ENCODE results near the gene MTFR1L. TPM values are rescaled to one million over a fixed set of nuclear protein-coding genes. Genes with fewer than 3 reads are reported as not detected.
A peak's percentile ranks its signal among the peaks of the same experiment; 100 is the strongest.
"Not testable (repeated sequence)": the region's sequence is repeated elsewhere in the genome, so short reads cannot be mapped to it uniquely, and the experiment has no call there.

Gene MTFR1L
- total RNA-seq, 2 experiments from 2014 or later, result 27.7 to 30.8 TPM

DNA sequence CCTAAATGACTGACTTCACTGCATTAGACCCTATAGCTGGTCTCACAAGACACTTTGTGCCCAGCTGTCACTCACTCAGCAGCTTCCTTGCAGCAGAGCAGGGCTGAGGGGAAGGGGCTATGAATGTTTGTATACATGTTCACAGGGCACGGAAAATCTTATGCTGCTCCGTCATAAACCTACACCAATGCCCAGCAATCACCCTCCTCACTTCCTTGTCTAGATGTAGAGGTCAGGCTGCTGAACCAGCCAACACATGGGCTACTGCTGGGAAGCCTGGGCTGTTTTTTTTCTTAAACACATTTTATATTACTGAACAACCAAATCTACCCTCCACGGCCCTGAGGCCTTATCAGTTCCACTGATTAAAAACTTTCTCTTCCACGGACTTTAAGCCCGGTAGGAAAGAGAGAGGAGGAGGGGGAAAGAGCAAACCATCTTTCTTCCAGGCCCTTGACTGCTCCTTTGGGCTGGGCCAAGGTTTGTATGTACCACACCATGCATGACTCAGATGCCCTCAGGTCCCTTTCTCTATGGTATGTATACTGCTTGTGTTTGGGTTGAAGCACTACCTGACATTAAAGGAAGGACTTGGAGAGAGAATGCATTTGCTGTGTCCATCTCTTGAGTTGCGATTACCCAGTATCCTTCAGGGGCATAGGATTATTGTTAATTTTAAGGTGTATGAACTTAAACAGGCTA, 12.7 kb downstream of the MTFR1L start:
- intact Hi-C loops (cut with DNase I, micrococcal nuclease), result no loop called here
- H3K4me3 Mint-ChIP-seq, result no peak overlapping the region
- no peak for DNase-seq
- peak overlapping the region; percentile 33 for H3K27ac Mint-ChIP-seq
- H3K27me3 Mint-ChIP-seq, result no peaks in the 10 kb centered on the region
- ChIA-PET POLR2A (interaction anchor here (0.7 kb wide), 1 partner anchor 256 kb away, joined by 4 read pairs; no protein-coding TSS in a partner anchor), CTCF (interaction anchor here (0.7 to 1.2 kb wide), 5 partner anchors 13 to 197 kb away, joined by 3 to 4 read pairs (median 3); partner anchors contain the start of gene PAFAH2)
- H3K4me1 Mint-ChIP-seq, result peaks cover 6% of the 10 kb centered on the region
- H3K9me3 Mint-ChIP-seq (ENCODE audit: low read depth), result no peaks in the 10 kb centered on the region
- peaks cover 48% of the 10 kb centered on the region for H3K36me3 Mint-ChIP-seq (ENCODE audit: low read depth)
- ATAC-seq, result peak; percentile 47

DNA sequence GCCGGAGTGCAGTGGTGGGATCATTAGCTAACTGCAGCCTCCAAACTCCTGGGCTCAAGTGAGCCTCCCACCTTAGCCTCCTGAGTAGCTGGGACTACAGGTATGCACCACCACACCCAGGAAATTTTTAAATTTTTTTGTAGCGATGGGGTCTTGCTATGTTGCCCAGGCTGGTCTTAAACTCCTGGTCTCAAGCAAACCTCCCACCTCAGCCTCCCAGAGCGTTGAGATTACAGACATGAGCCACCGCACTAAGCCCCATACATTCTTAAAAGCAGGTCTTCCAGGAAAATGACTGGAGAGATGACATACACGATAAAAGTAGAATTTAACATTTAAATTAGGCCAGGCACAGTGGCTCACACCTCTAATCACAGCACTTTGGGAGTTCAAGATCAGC, 13.4 kb downstream of the MTFR1L start:
- ATAC-seq (no peak), DNase-seq (no peak)
- CTCF ChIA-PET, result interaction anchor here (0.7 kb wide), 1 partner anchor 73 kb away, joined by 3 read pairs; no protein-coding TSS in a partner anchor
- POLR2A ChIA-PET, result interaction anchor here (0.7 kb wide), 1 partner anchor 463 kb away, joined by 3 read pairs; no protein-coding TSS in a partner anchor
- intact Hi-C loops (cut with DNase I, micrococcal nuclease), result no loop called here
- H3K36me3 Mint-ChIP-seq (ENCODE audit: low read depth), result peaks cover 44% of the 10 kb centered on the region
- no peak overlapping the region for H3K27ac Mint-ChIP-seq
- H3K4me3 Mint-ChIP-seq, result no peak overlapping the region
- H3K27me3 Mint-ChIP-seq, result no peaks in the 10 kb centered on the region
- peaks cover 6% of the 10 kb centered on the region for H3K4me1 Mint-ChIP-seq
- no peaks in the 10 kb centered on the region for H3K9me3 Mint-ChIP-seq (ENCODE audit: low read depth)

DNA sequence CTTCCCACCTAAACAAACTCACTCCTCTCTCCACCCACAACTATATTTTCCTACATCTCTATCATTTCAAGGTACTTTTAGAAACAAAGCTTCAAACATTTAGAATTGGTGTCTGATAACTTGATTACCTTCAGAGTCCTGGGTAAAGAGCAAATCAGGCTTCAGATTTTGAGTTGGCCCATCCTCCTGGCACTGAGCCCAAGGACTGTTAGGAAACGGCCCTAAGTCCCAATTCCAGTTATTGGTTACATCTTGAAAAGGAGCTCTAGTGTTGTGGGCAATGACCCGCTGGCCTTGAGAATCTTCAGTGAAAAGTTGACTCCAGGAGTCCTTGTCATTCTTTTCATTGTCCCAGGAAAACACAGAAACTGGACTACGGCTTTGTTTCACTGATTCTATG, 15.1 kb downstream of the MTFR1L start:
- ChIA-PET CTCF (interaction anchor here (0.5 kb wide), 1 partner anchor 12 kb away, joined by 3 read pairs; no protein-coding TSS in a partner anchor), POLR2A (no interaction called here)
- intact Hi-C loops (cut with DNase I, micrococcal nuclease), result no loop called here
- Mint-ChIP-seq H3K4me3 (no peak overlapping the region), H3K36me3 (ENCODE audit: low read depth) (peaks cover 35% of the 10 kb centered on the region), H3K9me3 (ENCODE audit: low read depth) (no peaks in the 10 kb centered on the region), H3K27ac (no peak overlapping the region), H3K4me1 (peaks cover 6% of the 10 kb centered on the region), H3K27me3 (no peaks in the 10 kb centered on the region)
- ATAC-seq (no peak), DNase-seq (no peak)

DNA sequence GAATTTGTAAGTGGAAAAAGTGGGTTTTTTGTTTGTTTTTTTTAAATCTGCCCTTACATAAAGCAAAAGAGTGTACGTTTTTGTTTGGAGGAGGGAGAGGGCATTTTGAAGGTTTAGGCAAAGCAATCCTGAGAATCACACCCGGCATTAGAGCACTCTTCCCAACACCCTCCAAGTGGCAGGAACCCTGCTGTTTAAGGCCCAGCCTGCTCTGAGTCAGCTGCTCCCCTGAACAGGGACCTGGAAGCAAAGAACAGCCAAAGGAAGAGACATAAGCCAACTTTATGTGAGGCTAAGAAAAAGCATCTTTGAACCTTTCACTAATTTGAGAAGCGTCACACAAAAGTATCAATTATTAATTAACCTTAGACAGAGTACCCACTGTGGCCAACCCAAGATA, 16.9 kb downstream of the MTFR1L start:
- DNase-seq (no peak), ATAC-seq (no peak)
- intact Hi-C loops (cut with DNase I, micrococcal nuclease), result loop anchor here in 1 of 2 experiments (1.0 kb wide), 1 partner anchor 162 kb away; the partner anchor contains the start of gene PAFAH2
- Mint-ChIP-seq H3K4me1 (peaks cover 6% of the 10 kb centered on the region), H3K36me3 (ENCODE audit: low read depth) (peaks cover 29% of the 10 kb centered on the region), H3K27me3 (no peaks in the 10 kb centered on the region), H3K4me3 (no peak overlapping the region), H3K9me3 (ENCODE audit: low read depth) (no peaks in the 10 kb centered on the region), H3K27ac (no peak overlapping the region)
- ChIA-PET CTCF (no interaction called here), POLR2A (no interaction called here)

DNA sequence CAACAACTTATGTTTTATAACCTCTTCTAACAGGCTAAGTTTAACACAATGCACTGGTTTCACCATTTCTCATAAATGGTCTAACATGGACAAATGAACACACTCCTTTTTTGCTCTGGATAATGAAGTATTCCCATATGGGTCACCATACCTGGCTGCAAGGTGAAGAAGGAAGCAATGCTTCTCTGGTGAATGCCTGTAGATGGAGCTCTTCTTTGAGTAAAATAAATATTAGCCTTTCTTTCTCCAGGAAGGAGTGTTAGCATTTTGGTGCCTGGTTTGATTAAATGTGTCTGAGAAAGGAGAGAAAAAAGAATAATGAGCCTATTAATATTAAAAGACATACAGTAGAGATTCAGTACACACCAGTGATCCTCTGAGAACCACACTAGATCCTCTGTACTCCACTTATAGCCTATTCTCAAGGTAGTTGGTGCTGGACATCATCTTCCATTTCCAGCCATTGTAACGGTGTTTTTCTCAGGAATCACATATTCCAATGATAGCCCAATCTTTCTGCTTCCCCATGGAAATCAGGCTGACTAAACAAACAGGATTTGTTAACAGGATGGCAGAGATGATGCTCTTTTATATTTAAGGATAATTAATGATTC, 17.6 kb downstream of the MTFR1L start:
- Mint-ChIP-seq H3K27ac (no peak overlapping the region), H3K36me3 (ENCODE audit: low read depth) (peaks cover 25% of the 10 kb centered on the region), H3K27me3 (no peaks in the 10 kb centered on the region), H3K4me1 (peaks cover 4% of the 10 kb centered on the region), H3K4me3 (no peak overlapping the region), H3K9me3 (ENCODE audit: low read depth) (no peaks in the 10 kb centered on the region)
- CTCF ChIA-PET, result no interaction called here
- ATAC-seq, result no peak
- POLR2A ChIA-PET, result no interaction called here
- no peak for DNase-seq
- intact Hi-C loops (cut with DNase I, micrococcal nuclease), result loop anchor here in 1 of 2 experiments (1.0 kb wide), 1 partner anchor 161 kb away; the partner anchor contains the start of gene PAFAH2

DNA sequence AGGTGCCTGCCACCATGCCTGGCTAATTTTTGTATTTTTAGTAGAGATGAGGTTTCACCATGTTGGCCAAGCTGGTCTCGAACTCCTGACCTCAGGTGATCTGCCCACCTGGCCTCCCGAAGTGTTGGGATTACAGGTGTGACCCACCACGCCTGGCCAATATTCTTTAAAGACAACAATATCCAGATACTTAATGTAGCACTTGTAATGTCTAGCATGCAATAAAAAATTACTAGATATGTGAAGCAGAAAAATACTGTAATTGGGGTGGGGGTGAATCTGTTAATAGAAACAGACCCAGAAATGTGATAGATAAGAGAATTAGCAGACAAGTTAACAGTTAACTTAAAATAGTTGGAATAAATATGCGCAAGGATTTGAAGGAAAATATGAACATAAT, 20.1 kb downstream of the MTFR1L start:
- CTCF ChIA-PET, result interaction anchor here (0.8 to 1.6 kb wide), 3 partner anchors 9 to 219 kb away, joined by 3 to 4 read pairs (median 3); no protein-coding TSS in a partner anchor
- H3K4me3 Mint-ChIP-seq; intact Hi-C loops (cut with DNase I, micrococcal nuclease); POLR2A ChIA-PET; H3K9me3 Mint-ChIP-seq (ENCODE audit: low read depth); H3K27ac Mint-ChIP-seq; DNase-seq; ATAC-seq; H3K27me3 Mint-ChIP-seq; H3K4me1 Mint-ChIP-seq: not testable (repeated sequence)
- H3K36me3 Mint-ChIP-seq (ENCODE audit: low read depth), result peaks cover 14% of the 10 kb centered on the region

DNA sequence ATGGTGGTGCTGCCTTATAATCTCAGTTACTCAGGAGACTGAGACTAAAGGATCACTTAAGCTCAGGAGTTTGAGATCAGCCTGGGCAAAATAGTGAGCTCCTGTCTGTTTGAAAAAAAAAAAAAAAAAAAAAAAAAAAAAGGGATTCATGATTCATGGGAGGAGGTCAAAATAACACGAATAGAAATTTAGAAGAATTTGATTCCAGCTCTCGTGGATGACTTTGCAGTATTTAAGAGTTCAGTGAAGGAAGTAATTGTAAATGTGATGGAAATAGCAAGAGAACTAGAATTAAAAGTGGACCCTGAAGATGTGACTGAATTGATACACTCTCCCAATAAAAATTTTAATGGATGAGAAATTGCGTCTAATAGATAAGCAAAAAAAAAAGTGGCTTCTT, 23.7 kb downstream of the MTFR1L start:
- intact Hi-C loops (cut with DNase I, micrococcal nuclease), result no loop called here
- DNase-seq, result no peak
- no peak overlapping the region for H3K27ac Mint-ChIP-seq
- no peak for ATAC-seq
- no peaks in the 10 kb centered on the region for H3K27me3 Mint-ChIP-seq
- ChIA-PET POLR2A (interaction anchor here (0.6 kb wide), 1 partner anchor 15 kb away, joined by 7 read pairs; no protein-coding TSS in a partner anchor), CTCF (interaction anchor here (0.6 kb wide), 2 partner anchors 263 to 268 kb away, joined by 3 to 5 read pairs; no protein-coding TSS in a partner anchor)
- H3K9me3 Mint-ChIP-seq (ENCODE audit: low read depth), result no peaks in the 10 kb centered on the region
- peaks cover 8% of the 10 kb centered on the region for H3K4me1 Mint-ChIP-seq
- H3K36me3 Mint-ChIP-seq (ENCODE audit: low read depth), result peaks cover 4% of the 10 kb centered on the region
- no peak overlapping the region for H3K4me3 Mint-ChIP-seq

DNA sequence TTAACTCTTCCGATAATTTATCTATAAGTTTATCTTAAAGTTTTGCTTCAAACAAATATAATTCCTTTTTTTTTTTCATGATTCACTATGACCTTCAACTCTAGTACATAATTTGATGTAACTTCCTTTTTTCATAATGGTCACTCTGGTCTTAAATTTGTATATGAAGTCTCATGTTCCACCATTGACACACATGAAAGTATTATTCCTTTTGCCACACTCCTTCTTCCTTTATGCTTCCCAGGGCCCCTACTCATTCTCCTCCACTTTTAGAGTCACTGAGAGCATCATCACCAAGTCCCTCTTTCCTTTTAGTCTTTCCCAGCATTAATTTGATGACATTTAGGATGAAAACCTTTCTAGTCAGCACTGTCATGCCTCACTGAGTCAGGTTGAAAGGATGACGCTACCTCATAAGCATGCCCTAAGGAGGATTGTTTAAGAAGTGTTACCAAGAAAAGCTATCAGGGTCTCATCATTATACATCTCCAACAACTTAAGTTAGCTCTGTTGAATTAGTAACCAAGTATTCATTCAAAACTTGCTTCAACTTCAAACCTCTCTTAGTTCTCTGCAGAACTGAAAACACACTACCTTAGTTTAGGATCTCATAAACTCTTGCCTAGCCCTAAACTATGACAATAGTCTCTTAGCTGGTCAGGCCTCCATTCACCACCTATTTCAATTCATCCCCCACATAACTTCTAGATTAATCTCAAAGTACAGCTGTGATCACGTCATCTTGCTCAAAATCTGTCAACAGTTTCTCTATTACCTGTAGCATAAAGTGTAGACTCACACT, 25.0 kb downstream of the MTFR1L start:
- intact Hi-C loops (cut with DNase I, micrococcal nuclease), result no loop called here
- H3K27me3 Mint-ChIP-seq, result no peaks in the 10 kb centered on the region
- no peak for DNase-seq
- no peak overlapping the region for H3K4me3 Mint-ChIP-seq
- H3K27ac Mint-ChIP-seq, result no peak overlapping the region
- peaks cover 8% of the 10 kb centered on the region for H3K4me1 Mint-ChIP-seq
- ATAC-seq, result no peak
- POLR2A ChIA-PET, result no interaction called here
- CTCF ChIA-PET, result interaction anchor here (0.7 to 2.4 kb wide), 6 partner anchors 13 to 1620 kb away, joined by 3 to 7 read pairs (median 3); partner anchors contain the start of gene PAFAH2
- H3K9me3 Mint-ChIP-seq (ENCODE audit: low read depth), result no peaks in the 10 kb centered on the region
- peaks cover 4% of the 10 kb centered on the region for H3K36me3 Mint-ChIP-seq (ENCODE audit: low read depth)

DNA sequence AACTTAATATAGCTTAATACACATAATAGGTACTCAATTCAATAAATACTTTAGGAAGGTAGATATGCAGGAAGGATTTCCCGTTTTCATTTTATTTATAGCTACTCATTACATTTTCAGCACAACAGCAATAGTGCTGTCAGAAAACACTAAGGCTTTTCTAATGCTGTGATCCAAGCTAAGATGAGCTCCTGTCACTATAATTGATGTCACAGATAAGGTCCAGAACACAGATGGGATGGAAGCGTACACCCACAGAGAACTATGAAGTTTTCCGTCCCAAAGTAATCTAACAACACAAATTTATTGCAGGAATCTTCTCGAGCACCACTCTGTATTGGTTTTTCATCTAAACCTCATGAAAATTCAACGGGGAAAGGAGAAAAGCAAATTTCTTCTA, 25.9 kb downstream of the MTFR1L start:
- H3K4me1 Mint-ChIP-seq, result peaks cover 8% of the 10 kb centered on the region
- CTCF ChIA-PET, result interaction anchor here (0.9 to 2.4 kb wide), 3 partner anchors 14 to 152 kb away, joined by 3 to 7 read pairs (median 5); partner anchors contain the start of gene PAFAH2
- no peaks in the 10 kb centered on the region for H3K9me3 Mint-ChIP-seq (ENCODE audit: low read depth)
- POLR2A ChIA-PET, result no interaction called here
- ATAC-seq, result no peak
- H3K4me3 Mint-ChIP-seq, result no peak overlapping the region
- H3K36me3 Mint-ChIP-seq (ENCODE audit: low read depth), result no peaks in the 10 kb centered on the region
- H3K27ac Mint-ChIP-seq, result no peak overlapping the region
- intact Hi-C loops (cut with DNase I, micrococcal nuclease), result no loop called here
- no peaks in the 10 kb centered on the region for H3K27me3 Mint-ChIP-seq
- DNase-seq, result no peak

DNA sequence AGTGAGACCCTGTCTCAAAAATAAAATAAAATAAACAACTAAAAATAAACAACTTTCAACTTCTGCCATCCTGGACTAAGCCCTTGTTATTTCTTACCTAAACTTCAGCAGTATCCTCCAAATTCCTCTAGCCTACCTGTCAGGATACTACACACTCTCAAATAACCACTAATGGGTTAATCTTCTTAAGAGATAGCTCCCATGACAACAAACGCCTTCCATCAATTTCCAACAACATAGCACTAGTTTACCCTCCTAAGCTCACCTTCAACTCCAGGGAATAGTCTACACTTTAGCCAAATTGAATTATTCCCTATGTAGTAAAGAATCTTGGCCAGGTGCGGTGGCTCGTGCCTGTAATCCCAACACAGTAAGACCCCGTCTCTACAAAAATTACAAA, 28.2 kb downstream of the MTFR1L start:
- POLR2A ChIA-PET, result interaction anchor here (0.7 kb wide), 1 partner anchor 141 kb away, joined by 3 read pairs; no protein-coding TSS in a partner anchor
- no peak overlapping the region for H3K27ac Mint-ChIP-seq
- CTCF ChIA-PET, result interaction anchor here (0.6 to 0.7 kb wide), 2 partner anchors 119 to 143 kb away, joined by 3 read pairs; no protein-coding TSS in a partner anchor

DNA sequence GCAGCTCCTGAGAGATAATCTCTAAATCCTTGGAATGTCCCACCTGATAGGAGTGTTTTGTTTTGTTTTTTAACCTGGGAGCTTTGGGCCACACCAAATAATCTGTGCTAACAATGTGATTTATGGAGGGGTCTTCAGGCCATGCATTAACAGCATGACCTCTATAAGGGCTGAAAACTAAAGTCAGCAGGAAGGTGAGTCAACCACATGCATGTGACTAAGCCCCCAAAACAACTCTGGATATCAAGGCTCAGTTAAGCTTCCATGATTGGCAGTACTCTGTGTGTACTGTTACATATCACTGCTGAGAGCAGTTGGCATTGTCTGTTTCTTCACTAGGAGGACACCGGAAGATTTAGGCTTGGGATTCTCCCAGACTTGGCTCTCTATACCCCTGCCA, 28.8 kb downstream of the MTFR1L start:
- no peak overlapping the region for H3K4me3 Mint-ChIP-seq
- no peaks in the 10 kb centered on the region for H3K27me3 Mint-ChIP-seq
- H3K9me3 Mint-ChIP-seq (ENCODE audit: low read depth), result no peaks in the 10 kb centered on the region
- peaks cover 8% of the 10 kb centered on the region for H3K4me1 Mint-ChIP-seq
- CTCF ChIA-PET, result interaction anchor here (0.7 kb wide), 1 partner anchor 118 kb away, joined by 3 read pairs; no protein-coding TSS in a partner anchor
- DNase-seq (no peak), ATAC-seq (no peak)
- intact Hi-C loops (cut with DNase I, micrococcal nuclease), result no loop called here
- POLR2A ChIA-PET, result interaction anchor here (0.7 kb wide), 1 partner anchor 140 kb away, joined by 3 read pairs; no protein-coding TSS in a partner anchor
- no peaks in the 10 kb centered on the region for H3K36me3 Mint-ChIP-seq (ENCODE audit: low read depth)
- H3K27ac Mint-ChIP-seq, result no peak overlapping the region

More for the DNA sequence above, 28.2 kb downstream of the MTFR1L start:
- H3K36me3 Mint-ChIP-seq (ENCODE audit: low read depth), result no peaks in the 10 kb centered on the region
- H3K4me3 Mint-ChIP-seq, result no peak overlapping the region
- ATAC-seq (no peak), DNase-seq (no peak)
- peaks cover 8% of the 10 kb centered on the region for H3K4me1 Mint-ChIP-seq
- no peaks in the 10 kb centered on the region for H3K9me3 Mint-ChIP-seq (ENCODE audit: low read depth)
- intact Hi-C loops (cut with DNase I, micrococcal nuclease), result no loop called here
- H3K27me3 Mint-ChIP-seq, result no peaks in the 10 kb centered on the region

Data from activated CD4-positive, alpha-beta T cell treated with anti-CD3 and anti-CD28 coated beads for 36 hours (primary cell).